Karpas-422 (cell line): Measurements from ENCODE around the gene PFDN4. TPM values are rescaled to one million over a fixed set of nuclear protein-coding genes. Genes with fewer than 3 reads are reported as not detected.

Experiments
- DNase-seq: peaks from one replicate; pipeline ENCODE4 v3.0.0-alpha.2; 2015
- H2AFZ ChIP-seq: fragments of 200-600 bp; sonication (generic); 2 replicates; pipeline ENCODE4 v1.6.1; 2014; ENCODE audit warnings: antibody characterized with exemption, low read length, mixed read lengths
- H3K27ac ChIP-seq: fragments of 200-600 bp; sonication (generic); 2 replicates; pipeline ENCODE4 v1.5.1; 2014; ENCODE audit warnings: mild to moderate bottlenecking, low read length, moderate library complexity
- H3K27me3 ChIP-seq: fragments of 200-600 bp; sonication (generic); 2 replicates; pipeline ENCODE4 v1.6.1; 2014; ENCODE audit warnings: low read length, mixed read lengths
- H3K36me3 ChIP-seq: fragments of 200-600 bp; sonication (generic); 2 replicates; pipeline ENCODE4 v1.6.1; 2014; ENCODE audit warnings: low read length, mixed read lengths; ENCODE audit not compliant: insufficient read depth
- H3K4me1 ChIP-seq: fragments of 200-600 bp; sonication (generic); 2 replicates; pipeline ENCODE4 v1.6.1; 2014; ENCODE audit warnings: mild to moderate bottlenecking, low read length, mixed read lengths
- H3K4me2 ChIP-seq: fragments of 200-600 bp; sonication (generic); 2 replicates; pipeline ENCODE4 v1.6.1; 2014; ENCODE audit warnings: low read length, low read depth, mild to moderate bottlenecking; ENCODE audit not compliant: poor library complexity, severe bottlenecking
- H3K4me3 ChIP-seq: fragments of 200-600 bp; sonication (generic); 2 replicates; pipeline ENCODE4 v1.5.1; 2014; ENCODE audit warnings: mild to moderate bottlenecking, antibody characterized with exemption, low read length, mixed read lengths
- H3K79me2 ChIP-seq: fragments of 200-600 bp; sonication (generic); 2 replicates; pipeline ENCODE4 v1.6.1; 2014; ENCODE audit warnings: mild to moderate bottlenecking, low read length, mixed read lengths
- H3K9ac ChIP-seq: fragments of 200-600 bp; sonication (generic); 2 replicates; pipeline ENCODE4 v1.6.0; 2014; ENCODE audit warnings: low read length
- H3K9me2 ChIP-seq: fragments of 200-600 bp; sonication (generic), shearing (Covaris generic); replicated peaks from 2 replicates; pipeline ENCODE4 v1.6.0; 2014; ENCODE audit warnings: mild to moderate bottlenecking, low read length, moderate library complexity; ENCODE audit not compliant: insufficient read depth
- H3K9me3 ChIP-seq: fragments of 300-700, 200-600 bp; sonication (generic); 2 replicates; pipeline ENCODE4 v1.6.1; 2014; ENCODE audit warnings: low read length, mixed read lengths
- H4K20me1 ChIP-seq: fragments of 200-600 bp; sonication (generic); 2 replicates; pipeline ENCODE4 v1.6.1; 2014; ENCODE audit warnings: mild to moderate bottlenecking, antibody characterized with exemption, low read length, low read depth; ENCODE audit not compliant: insufficient read depth
- total RNA-seq: library from RNA; depleted of rRNA; stranded (reverse); fragments of >200 nt; shearing (Covaris generic); gene quantifications from 2 replicates; pipeline ENCODE4 v1.2.3, GENCODE V29; 2014; ENCODE audit warnings: low replicate concordance

The PFDN4 gene
- total RNA-seq, 1 experiment from 2014 or later: 70.7 TPM

GRCh38 chr20:54163402-54163801 lies 44.5 kb upstream of the PFDN4 start:
- Histone ChIP-seq H3K9ac (no peak overlapping the region), H3K27ac (no peak overlapping the region), H3K4me2 (no peak overlapping the region), H2AFZ (no peak overlapping the region), H3K79me2 (no peaks in the 10 kb centered on the region), H3K36me3 (no peaks in the 10 kb centered on the region), H3K4me3 (no peak overlapping the region), H3K9me3 (no peaks in the 10 kb centered on the region), H4K20me1 (no peaks in the 10 kb centered on the region), H3K27me3 (no peaks in the 10 kb centered on the region), H3K4me1 (no peaks in the 10 kb centered on the region), H3K9me2 (no peaks in the 10 kb centered on the region)
- no peak for DNase-seq

DNA sequence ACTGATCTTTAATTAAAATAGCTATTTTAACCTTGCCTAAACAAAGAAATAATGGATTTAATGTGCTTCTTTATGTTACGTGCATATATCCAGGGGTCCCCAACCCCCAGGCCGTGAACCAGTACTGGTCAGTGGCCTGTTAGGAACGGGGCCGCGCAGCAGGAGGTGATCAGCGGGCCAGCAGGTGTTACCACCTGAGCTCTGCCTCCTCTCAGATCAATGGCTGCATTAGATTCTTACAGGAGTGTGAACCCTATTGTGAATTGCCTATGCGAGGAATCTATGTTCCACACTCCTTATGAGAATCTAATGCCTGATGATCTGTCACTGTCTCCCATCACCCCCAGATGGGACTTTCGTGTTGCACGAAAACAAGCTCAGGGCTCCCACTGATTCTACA lies 42.9 kb upstream of the PFDN4 start:
- Histone ChIP-seq H3K4me1 (no peaks in the 10 kb centered on the region), H3K36me3 (no peaks in the 10 kb centered on the region), H3K4me3 (no peak overlapping the region), H3K9ac (no peak overlapping the region), H3K27me3 (no peaks in the 10 kb centered on the region), H2AFZ (no peak overlapping the region), H4K20me1 (no peaks in the 10 kb centered on the region), H3K79me2 (no peaks in the 10 kb centered on the region), H3K27ac (no peak overlapping the region), H3K9me2 (no peaks in the 10 kb centered on the region), H3K9me3 (no peaks in the 10 kb centered on the region), H3K4me2 (no peak overlapping the region)
- DNase-seq: no peak

DNA sequence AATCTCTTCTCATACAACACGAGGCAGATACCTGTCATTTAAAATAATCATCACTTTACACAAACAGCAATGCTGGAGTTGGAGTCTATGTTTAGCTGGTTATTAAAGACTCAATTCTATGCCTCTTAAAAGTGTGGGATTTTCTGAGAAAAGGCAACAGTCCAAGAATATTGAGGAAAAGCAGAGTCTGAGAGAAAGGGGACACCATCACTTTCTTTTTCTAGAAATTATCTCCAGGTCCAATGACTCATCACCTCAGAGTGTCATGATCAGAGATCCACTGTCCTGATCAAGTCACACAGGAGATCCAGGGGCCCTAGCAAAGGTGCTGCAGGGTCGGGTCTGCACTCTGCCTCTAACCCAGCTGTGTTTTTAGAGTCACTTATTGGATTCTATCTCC lies 42.1 kb upstream of the PFDN4 start:
- Histone ChIP-seq H3K9me2 (no peaks in the 10 kb centered on the region), H4K20me1 (no peaks in the 10 kb centered on the region), H3K4me3 (no peak overlapping the region), H3K27me3 (no peaks in the 10 kb centered on the region), H3K4me1 (no peaks in the 10 kb centered on the region), H3K4me2 (no peak overlapping the region), H3K79me2 (no peaks in the 10 kb centered on the region), H2AFZ (no peak overlapping the region), H3K36me3 (no peaks in the 10 kb centered on the region), H3K9me3 (no peaks in the 10 kb centered on the region), H3K9ac (no peak overlapping the region), H3K27ac (no peak overlapping the region)
- DNase-seq: no peak

DNA sequence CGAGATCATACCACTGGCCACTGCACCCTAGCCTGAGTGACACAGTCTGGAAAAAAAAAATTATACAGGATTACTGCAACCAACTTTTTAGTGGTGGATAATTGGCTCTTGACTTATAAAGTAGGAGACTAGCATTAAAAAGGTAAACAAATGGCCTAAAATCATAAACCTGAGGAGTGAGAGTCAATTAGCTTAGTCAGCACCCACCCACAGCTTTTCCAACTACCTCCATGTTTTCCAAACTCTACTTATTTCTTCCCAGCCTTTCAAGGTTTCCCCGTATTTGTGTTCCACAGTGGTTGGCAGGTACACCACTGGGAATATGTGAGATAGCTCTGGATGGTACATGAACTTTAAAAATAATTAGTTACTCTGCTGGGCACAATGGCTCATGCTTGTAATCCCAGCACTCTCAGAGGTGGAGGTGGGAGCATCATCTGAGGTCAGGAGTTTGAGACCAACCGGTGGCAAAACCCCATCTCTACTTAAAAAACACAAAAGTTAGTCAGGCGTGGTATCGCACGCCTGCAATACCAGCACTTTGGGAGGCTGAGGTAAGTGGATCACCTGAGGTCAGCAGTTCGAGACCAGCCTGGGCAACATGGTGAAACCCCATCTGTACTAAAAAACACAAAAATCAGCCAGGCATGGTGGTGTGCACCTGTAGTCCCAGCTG lies 40.8 kb upstream of the PFDN4 start:
- Histone ChIP-seq H3K27me3 (no peaks in the 10 kb centered on the region), H4K20me1 (no peaks in the 10 kb centered on the region), H3K4me2 (no peak overlapping the region), H3K27ac (no peak overlapping the region), H3K4me3 (no peak overlapping the region), H3K36me3 (no peaks in the 10 kb centered on the region), H3K4me1 (no peaks in the 10 kb centered on the region), H2AFZ (no peak overlapping the region), H3K9me3 (no peaks in the 10 kb centered on the region), H3K9ac (no peak overlapping the region), H3K9me2 (no peaks in the 10 kb centered on the region), H3K79me2 (no peaks in the 10 kb centered on the region)
- no peak for DNase-seq

GRCh38 chr20:54167909-54168872 lies 39.7 kb upstream of the PFDN4 start:
- Histone ChIP-seq H3K4me2 (no peak overlapping the region), H3K27ac (no peak overlapping the region), H4K20me1 (no peaks in the 10 kb centered on the region), H3K9me2 (no peaks in the 10 kb centered on the region), H3K27me3 (no peaks in the 10 kb centered on the region), H2AFZ (no peak overlapping the region), H3K4me1 (no peaks in the 10 kb centered on the region), H3K9ac (no peak overlapping the region), H3K4me3 (no peak overlapping the region), H3K79me2 (no peaks in the 10 kb centered on the region), H3K9me3 (no peaks in the 10 kb centered on the region), H3K36me3 (no peaks in the 10 kb centered on the region)
- no peak for DNase-seq

GRCh38 chr20:54168961-54169862 lies 38.7 kb upstream of the PFDN4 start:
- no peak overlapping the region for H3K4me2 ChIP-seq
- DNase-seq: no peak
- H3K36me3 ChIP-seq: no peaks in the 10 kb centered on the region
- no peaks in the 10 kb centered on the region for H3K9me3 ChIP-seq
- no peak overlapping the region for H3K9ac ChIP-seq
- H2AFZ ChIP-seq: no peak overlapping the region
- H3K4me3 ChIP-seq: no peak overlapping the region
- H3K79me2 ChIP-seq: no peaks in the 10 kb centered on the region
- no peaks in the 10 kb centered on the region for H3K9me2 ChIP-seq
- H3K27ac ChIP-seq: no peak overlapping the region
- no peaks in the 10 kb centered on the region for H4K20me1 ChIP-seq
- H3K4me1 ChIP-seq: no peaks in the 10 kb centered on the region
- no peaks in the 10 kb centered on the region for H3K27me3 ChIP-seq

- Histone ChIP-seq H4K20me1 (no peaks in the 10 kb centered on the region), H3K27me3 (no peaks in the 10 kb centered on the region), H3K36me3 (no peaks in the 10 kb centered on the region), H2AFZ (no peak overlapping the region), H3K9ac (no peak overlapping the region), H3K4me1 (no peaks in the 10 kb centered on the region), H3K27ac (no peak overlapping the region), H3K79me2 (no peaks in the 10 kb centered on the region), H3K9me3 (no peaks in the 10 kb centered on the region), H3K9me2 (no peaks in the 10 kb centered on the region), H3K4me3 (no peak overlapping the region), H3K4me2 (no peak overlapping the region)
- DNase-seq: no peak
Measured at GRCh38 chr20:54170026-54170471, 37.8 kb upstream of the PFDN4 start.

GRCh38 chr20:54170963-54171362 lies 36.9 kb upstream of the PFDN4 start:
- Histone ChIP-seq H3K79me2 (no peaks in the 10 kb centered on the region), H3K4me3 (no peak overlapping the region), H4K20me1 (no peaks in the 10 kb centered on the region), H3K9ac (no peak overlapping the region), H2AFZ (no peak overlapping the region), H3K27me3 (no peaks in the 10 kb centered on the region), H3K36me3 (no peaks in the 10 kb centered on the region), H3K4me2 (no peak overlapping the region), H3K9me3 (no peaks in the 10 kb centered on the region), H3K27ac (no peak overlapping the region), H3K9me2 (no peaks in the 10 kb centered on the region), H3K4me1 (no peaks in the 10 kb centered on the region)
- DNase-seq: no peak
